Measurements from ENCODE around the gene MEAF6. TPM values are rescaled to one million over a fixed set of nuclear protein-coding genes. Genes with fewer than 3 reads are reported as not detected.
A peak's percentile ranks its signal among the peaks of the same experiment; 100 is the strongest.

Gene MEAF6
- total RNA-seq, 1 donor from 2014 or later: 54.5 TPM

DNA sequence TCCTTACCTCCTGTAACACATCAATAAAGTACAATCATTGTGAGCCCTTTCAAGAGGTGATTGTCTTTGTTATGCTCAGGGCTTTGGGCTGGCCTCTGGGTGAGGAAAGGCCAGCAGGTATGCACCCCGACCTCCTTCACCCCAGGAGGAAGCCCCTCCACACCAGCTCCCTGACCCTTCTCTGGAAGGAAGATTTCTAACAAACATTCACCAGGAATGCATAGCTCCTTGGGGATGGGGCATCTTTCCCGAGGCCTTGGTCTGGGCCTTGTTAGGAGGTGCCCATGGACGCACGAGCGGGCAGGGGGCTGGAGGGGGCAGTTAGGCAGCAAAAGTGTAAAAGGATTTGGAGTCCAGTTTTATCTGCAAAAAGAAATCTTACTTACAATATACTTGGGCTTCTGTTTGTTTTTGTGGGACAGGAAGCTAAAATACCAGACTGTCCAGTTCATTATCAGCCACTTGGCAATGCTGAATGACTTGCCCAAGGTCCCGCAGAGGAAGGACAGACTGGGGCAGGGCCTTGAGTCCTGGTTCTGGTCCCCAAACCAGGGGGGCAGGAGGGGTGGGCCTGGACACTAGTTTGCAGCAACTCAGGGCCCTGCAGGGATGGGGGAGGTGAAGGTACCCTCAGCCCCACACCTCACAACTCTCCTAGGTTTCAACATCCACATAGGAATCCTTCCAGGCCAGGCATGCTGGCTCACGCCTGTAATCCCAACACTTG lies 30.1 kb downstream of the MEAF6 start:
- intact Hi-C loops (cut with DNase I): loop anchor here (5.0 to 10.0 kb wide), 2 partner anchors 32 to 200 kb away; no protein-coding TSS in a partner anchor
- H3K4me1 ChIP-seq: peaks cover 51% of the 10 kb centered on the region
- TF ChIP-seq, protein P1, sequence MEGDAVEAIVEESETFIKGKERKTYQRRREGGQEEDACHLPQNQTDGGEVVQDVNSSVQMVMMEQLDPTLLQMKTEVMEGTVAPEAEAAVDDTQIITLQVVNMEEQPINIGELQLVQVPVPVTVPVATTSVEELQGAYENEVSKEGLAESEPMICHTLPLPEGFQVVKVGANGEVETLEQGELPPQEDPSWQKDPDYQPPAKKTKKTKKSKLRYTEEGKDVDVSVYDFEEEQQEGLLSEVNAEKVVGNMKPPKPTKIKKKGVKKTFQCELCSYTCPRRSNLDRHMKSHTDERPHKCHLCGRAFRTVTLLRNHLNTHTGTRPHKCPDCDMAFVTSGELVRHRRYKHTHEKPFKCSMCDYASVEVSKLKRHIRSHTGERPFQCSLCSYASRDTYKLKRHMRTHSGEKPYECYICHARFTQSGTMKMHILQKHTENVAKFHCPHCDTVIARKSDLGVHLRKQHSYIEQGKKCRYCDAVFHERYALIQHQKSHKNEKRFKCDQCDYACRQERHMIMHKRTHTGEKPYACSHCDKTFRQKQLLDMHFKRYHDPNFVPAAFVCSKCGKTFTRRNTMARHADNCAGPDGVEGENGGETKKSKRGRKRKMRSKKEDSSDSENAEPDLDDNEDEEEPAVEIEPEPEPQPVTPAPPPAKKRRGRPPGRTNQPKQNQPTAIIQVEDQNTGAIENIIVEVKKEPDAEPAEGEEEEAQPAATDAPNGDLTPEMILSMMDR (IDR thresholded peaks at IDR 0.05): no peak
- peak in 1 of 2 donors; percentile 87 for DNase-seq (ENCODE audit: extremely low spot score in 2 of 2)
- no peaks in the 10 kb centered on the region for H3K9me3 ChIP-seq
- peaks cover 3 to 47% of the 10 kb centered on the region in 2 donors for H3K36me3 ChIP-seq
- no peaks in the 10 kb centered on the region for H3K27me3 ChIP-seq
- H3K27ac ChIP-seq: peak overlapping the region; percentile 71
- no peak overlapping the region for H3K4me3 ChIP-seq

DNA sequence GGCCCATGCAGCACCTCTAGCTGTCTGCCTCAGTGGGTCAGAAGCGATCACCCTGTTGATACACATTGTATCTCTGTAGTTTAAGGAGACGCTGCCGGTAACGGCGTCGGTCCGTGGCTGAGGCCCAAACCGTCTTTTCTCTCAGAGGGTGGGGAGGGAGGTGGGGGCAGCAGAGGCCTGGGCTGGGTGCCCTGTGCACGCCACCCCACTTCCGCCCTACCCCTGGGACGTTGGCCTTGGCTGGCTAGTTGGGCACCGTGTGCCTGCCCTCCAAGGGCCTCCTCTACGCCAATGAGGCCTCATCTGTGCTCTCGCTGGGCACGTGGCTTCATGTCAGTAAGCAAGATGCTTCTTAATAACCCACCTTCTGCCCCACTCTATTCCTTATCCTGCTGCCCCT lies 30.8 kb downstream of the MEAF6 start:
- Histone ChIP-seq H3K4me3 (no peak overlapping the region), H3K27ac (peak overlapping the region; percentile 71), H3K9me3 (no peaks in the 10 kb centered on the region), H3K27me3 (no peaks in the 10 kb centered on the region), H3K4me1 (peaks cover 58% of the 10 kb centered on the region), H3K36me3 (peaks cover 3 to 47% of the 10 kb centered on the region in 2 donors)
- intact Hi-C loops (cut with DNase I): loop anchor here (10.0 kb wide), 1 partner anchor 201 kb away; no protein-coding TSS in a partner anchor
- no peak for DNase-seq (ENCODE audit: extremely low spot score in 2 of 2)
- TF ChIP-seq, protein P1 (IDR thresholded peaks at IDR 0.05): no peak
- TF ChIP-seq POLR2A (IDR thresholded peaks at IDR 0.05) (no peak), POLR2AphosphoS5 (IDR thresholded peaks at IDR 0.05; ENCODE audit: insufficient read depth in 1 of 2, low read depth in 1 of 2) (no peak)

DNA sequence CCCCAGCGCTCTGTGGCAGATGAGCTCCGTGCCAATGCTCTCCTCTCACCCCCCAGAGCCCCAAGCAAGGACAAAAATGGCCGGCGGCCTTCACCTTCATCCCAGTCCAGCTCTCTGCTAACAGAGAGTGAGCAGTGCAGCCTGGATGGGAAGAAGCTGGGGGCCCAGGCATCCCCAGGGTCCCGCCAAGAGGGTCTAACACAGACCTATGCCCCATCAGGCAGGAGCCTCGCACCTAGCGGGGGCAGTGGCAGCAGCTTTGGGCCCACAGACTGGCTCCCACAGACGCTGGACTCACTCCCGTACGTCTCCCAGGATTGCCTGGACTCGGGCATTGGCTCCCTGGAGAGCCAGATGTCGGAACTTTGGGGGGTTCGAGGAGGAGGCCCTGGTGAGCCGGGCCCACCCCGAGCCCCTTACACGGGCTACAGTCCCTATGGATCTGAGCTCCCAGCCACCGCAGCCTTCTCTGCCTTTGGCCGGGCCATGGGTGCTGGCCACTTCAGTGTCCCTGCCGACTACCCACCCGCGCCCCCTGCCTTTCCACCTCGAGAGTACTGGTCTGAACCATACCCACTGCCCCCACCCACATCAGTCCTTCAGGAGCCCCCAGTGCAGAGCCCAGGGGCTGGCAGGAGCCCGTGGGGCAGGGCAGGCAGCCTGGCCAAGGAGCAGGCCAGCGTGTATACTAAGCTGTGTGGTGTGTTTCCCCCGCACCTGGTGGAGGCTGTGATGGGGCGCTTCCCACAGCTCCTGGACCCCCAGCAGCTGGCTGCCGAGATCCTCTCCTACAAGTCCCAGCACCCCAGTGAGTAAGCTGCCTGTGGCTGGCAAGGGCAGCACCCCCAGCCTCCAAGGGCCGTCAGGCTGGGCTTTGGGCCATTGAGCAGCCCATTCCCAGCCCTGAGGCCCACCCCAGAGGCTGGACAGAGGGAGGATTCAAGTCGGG lies 31.5 kb downstream of the MEAF6 start:
- Histone ChIP-seq H3K27ac (peak overlapping the region; percentile 31), H3K9me3 (no peaks in the 10 kb centered on the region), H3K4me1 (peaks cover 65% of the 10 kb centered on the region), H3K27me3 (no peaks in the 10 kb centered on the region), H3K4me3 (no peak overlapping the region), H3K36me3 (peaks cover 3 to 47% of the 10 kb centered on the region in 2 donors)
- no peak for DNase-seq (ENCODE audit: extremely low spot score in 2 of 2)
- TF ChIP-seq, protein P1 (IDR thresholded peaks at IDR 0.05): no peak
- TF ChIP-seq POLR2AphosphoS5 (IDR thresholded peaks at IDR 0.05; ENCODE audit: insufficient read depth in 1 of 2, low read depth in 1 of 2) (no peak), POLR2A (IDR thresholded peaks at IDR 0.05) (no peak)
- intact Hi-C loops (cut with DNase I): loop anchor here (10.0 kb wide), 1 partner anchor 202 kb away; no protein-coding TSS in a partner anchor

DNA sequence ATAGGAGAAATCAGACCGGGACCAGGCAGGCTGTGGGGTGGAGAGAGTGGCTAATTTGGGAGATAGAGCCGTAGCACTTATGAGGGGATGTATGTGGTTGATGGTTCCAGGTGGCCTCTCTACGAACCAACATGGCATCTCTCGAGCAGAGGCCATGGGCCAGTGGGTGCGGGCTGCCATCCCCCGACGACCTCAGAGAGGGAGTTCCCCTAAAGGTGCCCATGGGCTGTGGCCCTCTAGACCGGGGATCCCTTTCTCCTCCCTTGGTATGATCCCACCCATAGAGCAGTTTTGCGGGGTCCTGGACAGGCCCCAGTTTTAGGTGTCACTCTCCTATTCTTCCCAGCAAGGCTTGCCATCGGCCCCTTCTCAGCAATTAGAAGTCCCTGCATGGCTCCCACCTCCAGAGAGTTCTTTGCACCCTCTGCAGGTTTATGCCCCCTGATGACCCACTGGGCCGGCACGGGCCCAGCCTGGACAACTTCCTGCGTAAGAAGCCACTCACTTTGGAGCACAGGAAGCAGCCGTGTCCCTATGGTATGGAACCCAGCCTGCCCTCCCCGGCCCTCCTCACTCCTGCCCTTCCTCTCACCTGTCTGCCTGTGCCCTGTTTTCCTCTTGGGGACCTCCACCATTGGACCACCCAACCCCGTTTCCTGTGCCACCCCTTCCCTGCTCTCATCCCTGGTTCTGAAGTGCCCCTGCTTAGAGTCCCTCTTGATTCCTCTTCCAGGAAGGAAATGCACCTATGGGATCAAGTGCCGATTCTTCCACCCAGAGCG lies 32.4 kb downstream of the MEAF6 start:
- no peak overlapping the region for H3K4me3 ChIP-seq
- H3K36me3 ChIP-seq: peaks cover 3 to 47% of the 10 kb centered on the region in 2 donors
- no peak for DNase-seq (ENCODE audit: extremely low spot score in 2 of 2)
- peaks cover 66% of the 10 kb centered on the region for H3K4me1 ChIP-seq
- H3K9me3 ChIP-seq: no peaks in the 10 kb centered on the region
- intact Hi-C loops (cut with DNase I): loop anchor here (10.0 kb wide), 1 partner anchor 203 kb away; no protein-coding TSS in a partner anchor
- H3K27ac ChIP-seq: peak overlapping the region; percentile 98
- H3K27me3 ChIP-seq: no peaks in the 10 kb centered on the region
- TF ChIP-seq POLR2A (IDR thresholded peaks at IDR 0.05) (no peak), POLR2AphosphoS5 (IDR thresholded peaks at IDR 0.05; ENCODE audit: insufficient read depth in 1 of 2, low read depth in 1 of 2) (no peak)
- TF ChIP-seq, protein P1 (IDR thresholded peaks at IDR 0.05): no peak

Data from vagina (tissue), 2 donors.